Retina (tissue), 1 donor: ENCODE data around the gene MCTP1.

Experiments used
- DNase-seq: peaks from one replicate; pipeline ENCODE4 v3.0.0-alpha.2; 2016

MCTP1 gene

DNA sequence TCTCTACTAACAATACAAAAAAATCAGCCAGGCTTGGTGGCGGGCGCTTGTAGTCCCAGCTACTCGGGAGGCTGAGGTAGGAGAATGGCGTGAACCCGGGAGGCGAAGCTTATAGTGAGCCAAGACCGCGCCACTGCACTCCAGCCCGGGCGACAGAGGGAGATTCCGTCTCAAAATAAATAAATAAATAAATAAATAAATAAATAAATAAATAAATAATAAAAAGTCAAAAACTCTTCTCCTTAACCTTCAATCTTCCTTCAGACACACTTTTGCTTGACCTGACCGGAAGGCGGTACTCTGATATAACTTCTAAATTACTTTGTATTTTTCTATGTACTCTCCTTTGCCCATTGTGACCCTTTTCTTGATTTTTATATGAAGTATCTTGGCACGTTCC lies 364.3 kb downstream of the MCTP1 start:
- DNase-seq, result no peak

DNA sequence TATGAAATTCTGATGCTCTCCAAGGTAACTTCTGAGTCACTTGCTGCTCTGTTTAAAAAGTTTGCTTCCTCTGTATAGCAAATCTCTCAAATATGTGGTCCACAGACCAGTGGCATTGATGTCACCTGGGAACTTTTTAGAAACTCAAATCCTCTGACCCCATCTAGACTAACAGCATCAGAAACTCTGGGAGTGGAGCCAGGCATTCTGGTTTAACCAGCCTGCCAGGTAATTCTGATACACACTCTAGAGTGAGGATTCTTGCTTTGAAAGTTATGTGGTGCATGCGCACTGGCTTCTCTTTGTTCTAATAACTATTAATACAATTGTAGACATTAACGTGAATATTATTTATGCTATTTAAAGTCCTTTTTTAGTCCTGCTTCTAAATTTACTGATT lies 368.3 kb downstream of the MCTP1 start:
- no peak for DNase-seq

DNA sequence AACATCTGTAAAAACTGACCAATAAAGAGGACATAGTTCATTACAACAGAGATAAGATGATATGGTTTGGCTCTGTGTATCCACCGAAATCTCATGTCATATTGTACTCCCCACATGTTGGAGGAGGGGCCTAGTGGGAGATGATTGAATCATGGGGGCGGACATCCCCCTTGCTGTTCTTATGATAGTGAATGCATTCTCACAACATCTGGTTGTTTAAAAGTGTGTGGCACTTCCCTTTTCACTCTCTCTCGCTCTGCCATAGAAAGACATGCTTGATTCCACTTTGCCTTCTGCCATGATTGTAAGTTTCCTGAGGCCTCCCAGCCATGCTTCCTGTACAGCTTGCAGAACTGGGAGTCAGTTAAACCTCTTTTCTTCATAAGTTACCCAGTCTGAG lies 373.6 kb downstream of the MCTP1 start:
- no peak for DNase-seq

DNA sequence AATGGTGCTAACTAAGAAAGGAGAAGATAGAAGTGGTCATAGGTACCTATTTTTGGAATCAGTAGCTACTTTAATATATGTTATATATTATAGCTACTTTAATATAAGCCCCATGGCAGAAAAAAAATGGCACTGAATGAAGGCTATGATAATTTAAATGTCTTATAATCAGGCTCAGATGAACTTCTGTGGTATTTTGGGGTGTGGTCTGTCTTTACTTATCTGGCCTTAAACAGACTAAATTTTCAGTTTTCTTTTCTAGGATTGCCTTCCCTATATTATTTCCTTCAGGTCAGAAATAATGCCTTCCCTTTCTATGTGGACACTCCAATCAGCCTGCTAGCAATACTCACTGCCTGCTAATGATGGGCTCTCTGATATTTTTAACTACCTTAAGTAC lies 374.2 kb downstream of the MCTP1 start:
- DNase-seq, result no peak

DNA sequence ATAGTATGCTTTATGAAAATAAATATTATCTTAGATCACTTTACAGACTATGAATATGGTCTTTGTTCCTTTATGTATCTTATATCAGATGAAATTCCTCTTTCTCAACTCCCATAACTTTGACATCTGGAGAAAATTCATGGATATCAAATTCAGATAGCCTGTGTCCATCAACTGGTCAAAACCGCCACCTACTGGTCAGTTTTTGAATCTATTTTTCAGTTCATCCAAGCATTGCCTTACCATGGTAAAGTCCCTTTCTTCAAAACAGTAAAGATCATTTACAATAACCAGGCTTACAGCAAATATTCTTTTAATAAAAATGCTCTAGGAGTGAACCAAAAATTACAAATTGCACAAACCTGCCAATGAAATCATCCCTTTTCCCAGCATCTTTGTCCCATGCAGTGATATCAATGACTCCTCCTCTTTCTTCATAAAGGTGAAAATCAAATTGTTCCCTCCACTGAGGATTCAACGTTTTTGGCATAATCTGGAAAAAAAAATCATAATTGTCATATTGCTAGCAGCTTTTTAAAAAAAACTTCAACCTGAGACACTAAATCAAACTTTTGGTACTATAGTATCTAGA lies 375.9 kb downstream of the MCTP1 start:
- DNase-seq, result no peak

DNA sequence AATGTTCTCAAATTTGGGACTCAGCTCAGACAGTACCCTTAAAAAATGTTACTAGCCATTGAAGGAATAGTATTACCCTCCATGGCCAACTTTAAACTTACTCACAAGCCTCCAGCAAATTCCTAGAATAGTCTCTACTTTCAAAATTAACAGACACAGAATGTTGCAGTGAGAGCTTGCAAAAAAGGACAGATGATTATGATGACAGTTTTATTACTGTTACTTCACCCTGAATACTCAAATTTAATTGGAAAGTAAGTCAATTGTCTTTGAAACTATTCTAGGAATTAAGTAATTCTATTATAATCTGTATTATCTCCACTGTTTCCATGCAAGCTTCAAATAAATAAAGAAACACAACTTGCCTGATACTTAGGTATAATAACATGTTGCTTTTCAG lies 378.1 kb downstream of the MCTP1 start:
- no peak for DNase-seq

DNA sequence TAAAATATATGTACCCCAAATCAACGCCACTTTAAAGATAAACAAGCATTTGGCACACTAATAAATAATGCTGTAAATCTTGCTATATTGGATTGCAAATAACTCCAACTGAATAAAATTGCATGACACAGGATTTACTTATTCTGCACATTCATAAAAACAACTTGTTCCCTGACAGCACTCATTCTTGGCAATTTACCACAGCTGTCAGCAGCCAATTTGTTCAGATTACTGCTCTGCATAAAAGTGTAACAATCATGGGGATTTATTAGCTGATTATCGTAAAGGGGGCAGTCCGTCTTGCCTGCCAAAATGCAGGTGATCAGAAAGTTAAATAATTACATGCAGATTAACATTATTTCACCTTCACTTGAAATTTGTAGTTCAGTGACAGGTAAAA lies 381.2 kb downstream of the MCTP1 start:
- DNase-seq, result no peak

DNA sequence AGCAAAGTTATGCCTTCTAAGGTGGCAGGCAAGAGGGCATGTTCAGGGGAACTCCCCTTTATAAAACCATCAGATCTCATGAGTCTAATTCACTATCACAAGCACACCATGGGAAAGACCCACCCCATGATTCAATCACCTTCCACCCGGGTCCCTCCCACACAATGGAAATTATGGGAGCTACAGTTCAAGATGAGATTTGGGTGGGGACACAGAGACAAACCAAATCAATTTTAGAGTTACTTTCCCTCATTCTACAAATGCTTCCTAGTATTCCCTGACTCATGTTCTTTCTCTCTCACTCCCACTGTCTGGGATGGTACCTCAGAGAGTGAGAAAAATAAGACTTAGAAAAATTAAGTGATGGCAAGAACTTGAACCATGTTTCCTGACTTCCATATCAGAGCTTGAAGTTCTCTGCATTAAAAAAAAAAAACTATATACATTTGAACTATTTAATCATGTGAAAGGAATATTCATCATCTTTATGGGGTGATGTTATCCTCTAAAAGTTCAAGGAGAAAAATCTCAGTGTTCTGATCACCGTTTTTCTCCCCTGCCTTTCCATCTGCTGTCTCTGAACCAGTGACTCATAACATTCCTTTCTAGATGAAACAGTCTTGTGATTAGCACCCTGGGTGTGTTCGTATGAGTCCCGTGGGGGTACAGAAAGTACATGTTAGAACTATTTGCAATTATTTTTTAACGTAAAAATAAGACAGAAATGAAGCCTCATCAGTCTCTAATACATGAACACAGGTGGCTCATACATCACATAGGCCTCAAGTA lies 383.5 kb downstream of the MCTP1 start:
- DNase-seq, result no peak

DNA sequence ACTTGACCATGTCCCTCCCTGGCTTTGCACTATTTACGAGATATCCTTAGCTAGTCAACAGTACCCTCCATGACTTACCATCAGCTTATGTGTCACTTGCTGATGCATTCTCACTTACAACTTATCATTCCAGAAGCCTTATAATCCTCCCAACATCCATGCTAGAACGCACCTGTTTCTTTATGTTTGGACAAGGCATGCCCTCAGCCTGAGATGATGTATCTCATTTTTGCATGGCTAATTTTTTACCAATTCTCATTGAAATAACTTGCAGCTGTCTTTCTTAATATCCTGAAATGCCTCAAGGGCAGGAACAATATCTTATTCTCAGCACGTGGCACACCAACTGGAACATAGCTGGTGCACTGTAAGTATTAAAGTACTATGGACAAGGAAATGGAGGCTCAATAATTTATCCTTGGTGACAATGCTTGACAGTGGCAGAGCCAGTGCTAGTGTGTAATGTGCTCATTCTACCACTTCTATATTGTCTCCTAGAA lies 384.8 kb downstream of the MCTP1 start:
- DNase-seq, result no peak

DNA sequence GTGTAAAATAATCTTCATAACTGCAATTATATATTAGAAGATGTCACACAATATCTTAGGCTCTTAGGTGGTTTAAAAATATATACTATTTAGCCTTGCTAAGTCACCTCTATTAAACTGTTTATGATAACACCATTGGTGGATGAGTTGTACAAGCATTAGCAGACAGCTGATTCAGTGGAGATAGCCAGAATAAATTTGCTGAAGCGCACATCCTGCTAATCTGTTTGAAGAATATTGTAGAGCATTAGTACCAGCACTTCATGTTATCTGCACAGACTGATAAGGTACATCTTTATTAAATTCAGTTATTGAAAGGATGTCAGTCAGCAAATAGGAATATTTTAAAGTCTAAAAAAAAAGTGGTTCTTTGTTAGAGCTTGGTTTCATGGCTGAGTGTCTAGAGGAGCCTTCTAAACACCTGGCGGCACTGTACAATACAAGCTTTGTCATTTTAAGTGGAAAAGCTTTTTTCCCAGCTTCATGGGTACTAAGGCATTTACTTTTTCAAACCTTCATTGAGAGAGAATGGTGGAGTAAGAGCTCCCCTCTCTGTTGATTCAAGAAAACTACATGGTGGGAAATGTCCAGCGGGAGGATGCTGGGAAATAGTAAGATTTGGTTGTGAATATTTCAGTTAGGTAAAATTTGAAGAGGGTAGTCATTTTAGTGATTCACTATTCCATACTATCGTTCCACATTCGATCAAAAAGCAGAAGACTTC lies 391.3 kb downstream of the MCTP1 start:
- DNase-seq, result peak; percentile 43

DNA sequence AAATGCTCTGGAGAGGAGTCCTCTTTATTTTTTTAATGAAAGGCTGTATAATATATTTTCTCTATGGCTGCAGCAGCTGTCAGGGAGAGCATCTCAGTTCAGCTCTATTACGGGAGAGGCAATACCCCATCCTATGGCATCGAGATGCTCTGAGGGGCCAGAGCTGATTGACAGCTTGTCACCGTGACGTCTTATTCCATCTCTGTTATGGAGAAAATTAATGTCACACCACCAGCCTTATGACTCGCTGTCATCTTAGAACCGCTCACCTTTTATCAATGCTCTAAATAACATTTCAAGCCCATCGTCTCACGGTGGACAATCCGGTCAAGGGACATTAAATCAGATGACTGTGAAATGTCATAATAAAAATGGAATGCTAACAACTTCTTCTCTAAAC lies 392.9 kb downstream of the MCTP1 start:
- peak; percentile 24 for DNase-seq

DNA sequence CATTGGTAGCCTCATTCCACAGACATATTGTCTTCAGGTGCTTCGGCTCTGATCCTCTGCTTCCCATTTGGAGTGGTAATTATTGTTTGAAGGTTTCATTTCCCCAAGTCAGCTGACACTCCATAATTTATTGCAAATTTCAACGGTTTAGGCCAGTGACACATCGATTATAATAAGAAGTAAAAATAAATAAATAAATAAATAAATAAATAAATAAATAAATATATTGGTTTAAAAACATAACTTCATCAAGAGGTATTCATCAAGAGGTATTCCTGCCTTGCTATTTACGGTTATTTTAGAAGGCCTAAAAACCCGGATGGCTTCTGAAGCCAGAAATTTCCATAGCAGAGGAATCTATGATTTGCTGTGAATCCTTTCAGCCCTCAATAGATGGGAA lies 393.3 kb downstream of the MCTP1 start:
- no peak for DNase-seq

DNA sequence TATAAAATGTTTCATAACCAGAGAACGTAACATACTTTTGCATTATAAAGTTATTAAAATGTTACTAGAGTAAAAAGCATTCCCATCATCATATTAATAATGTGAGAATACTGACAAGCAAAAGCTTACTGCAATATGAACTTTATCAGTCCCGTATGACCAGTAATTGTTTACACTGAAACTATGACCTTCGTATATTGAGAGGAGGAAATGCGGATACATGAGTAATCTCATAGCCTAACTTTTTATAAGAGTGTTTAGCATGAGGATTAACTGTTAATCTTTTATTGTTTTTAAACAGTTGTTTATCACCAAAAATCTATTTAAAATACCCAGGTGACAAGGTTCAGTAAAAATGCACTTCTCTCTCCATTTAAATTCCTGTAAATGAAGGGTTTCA lies 394.0 kb downstream of the MCTP1 start:
- no peak for DNase-seq

DNA sequence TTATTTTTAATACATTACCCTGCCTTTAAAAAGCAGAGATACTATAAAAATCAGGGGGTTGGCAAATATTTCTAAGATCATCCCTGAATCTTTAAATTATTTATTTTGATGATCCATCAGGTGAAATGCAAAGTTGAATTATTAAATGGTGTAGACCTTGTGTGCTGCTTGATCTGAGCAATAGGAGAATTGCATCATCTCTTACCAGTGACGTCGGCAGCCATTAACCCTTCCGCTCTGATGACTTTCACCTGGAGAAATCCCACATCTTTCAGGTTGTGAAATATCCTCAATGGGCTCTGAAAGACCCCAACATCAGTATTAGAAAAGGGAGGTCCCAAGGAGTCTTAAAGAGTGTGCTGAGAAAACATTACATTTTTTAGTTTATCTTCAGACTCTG lies 396.2 kb downstream of the MCTP1 start:
- no peak for DNase-seq

DNA sequence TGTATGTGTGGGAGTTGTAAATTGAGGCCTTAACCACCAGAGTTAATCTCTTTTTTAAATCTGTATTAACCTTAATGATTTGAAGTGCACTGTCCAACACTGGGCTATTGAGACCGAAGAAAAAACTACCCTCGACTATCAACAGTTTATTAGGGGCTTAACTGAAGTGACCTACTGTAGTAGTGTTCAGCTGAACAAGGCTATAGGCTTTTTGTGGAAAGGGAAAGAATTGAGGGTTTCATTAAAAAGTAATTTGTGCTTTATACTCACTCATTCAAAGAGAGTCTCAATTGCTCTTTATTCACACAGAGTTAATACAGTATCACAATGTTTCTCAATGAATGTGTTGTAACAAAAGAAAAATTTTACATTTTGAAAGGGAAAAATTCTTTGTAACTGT lies 399.0 kb downstream of the MCTP1 start:
- DNase-seq, result no peak

DNA sequence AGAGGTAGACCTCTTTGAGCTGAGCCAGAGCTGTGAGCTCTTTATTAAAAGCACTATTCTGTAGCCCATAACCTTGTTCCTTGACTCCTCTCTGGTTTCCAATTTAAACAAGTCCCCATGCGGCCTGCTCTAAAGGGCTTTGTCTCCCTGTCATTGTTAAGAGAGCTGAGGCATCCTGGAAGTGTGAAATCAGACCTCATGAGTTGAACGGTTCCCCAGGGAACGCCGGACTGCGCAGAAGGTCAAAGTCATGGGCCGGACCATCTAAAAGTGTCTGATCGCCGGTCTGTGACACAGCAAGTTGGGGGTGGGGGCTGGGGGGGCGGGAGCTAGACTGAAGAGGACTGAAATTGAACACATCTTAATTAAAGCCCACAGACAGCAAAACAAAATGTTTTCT lies 400.6 kb downstream of the MCTP1 start:
- DNase-seq, result peak; percentile 67

DNA sequence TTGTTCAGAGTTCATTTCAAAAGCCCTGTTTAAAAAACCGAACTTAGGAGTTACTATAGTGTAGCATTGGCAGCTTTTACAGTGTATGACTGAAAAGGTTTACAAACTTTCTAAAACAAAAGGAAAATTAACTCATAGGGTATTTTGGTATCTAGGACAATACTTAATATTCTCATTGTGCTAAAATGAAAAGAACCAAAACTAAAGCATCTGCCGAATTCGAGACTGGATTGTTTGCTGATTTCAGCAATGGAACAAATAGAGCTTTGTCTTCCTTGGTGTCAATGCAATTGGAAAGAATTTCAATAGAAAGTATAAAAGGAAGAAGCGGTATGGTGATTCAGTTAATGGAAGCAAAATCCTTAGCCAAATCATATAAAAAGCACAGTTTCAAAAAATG lies 412.4 kb downstream of the MCTP1 start:
- no peak for DNase-seq

DNA sequence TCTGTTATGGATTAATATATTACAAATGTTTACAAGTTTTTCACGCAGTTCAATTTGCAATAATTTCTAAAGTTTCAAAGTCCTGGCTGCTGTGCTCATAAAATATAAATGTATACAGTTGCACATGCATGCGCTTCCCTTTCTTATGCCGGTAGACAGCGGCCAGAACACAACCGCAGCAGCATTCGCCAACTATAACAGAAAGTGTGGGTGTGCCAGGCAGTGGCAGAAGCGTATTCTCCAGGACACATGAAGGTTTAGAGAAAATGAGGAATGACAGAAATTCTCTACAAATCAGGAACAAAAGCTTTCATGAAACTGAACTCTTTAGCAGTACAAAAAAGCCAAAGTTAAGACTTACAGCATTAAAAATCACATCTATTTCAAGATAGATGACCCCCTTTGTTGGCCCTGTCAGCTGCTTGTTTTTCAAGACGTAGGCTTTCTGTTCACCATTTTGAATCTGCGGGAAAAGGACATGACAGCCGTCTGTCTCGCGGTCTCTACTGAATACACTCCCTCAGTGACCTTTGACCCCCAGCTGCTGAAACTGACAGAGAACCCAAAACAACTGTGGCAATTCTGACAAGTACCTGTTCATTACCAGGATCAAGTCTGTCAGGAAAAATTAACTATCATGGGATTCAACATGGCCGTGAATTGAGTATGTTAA lies 414.2 kb downstream of the MCTP1 start:
- peak; percentile 61 for DNase-seq

DNA sequence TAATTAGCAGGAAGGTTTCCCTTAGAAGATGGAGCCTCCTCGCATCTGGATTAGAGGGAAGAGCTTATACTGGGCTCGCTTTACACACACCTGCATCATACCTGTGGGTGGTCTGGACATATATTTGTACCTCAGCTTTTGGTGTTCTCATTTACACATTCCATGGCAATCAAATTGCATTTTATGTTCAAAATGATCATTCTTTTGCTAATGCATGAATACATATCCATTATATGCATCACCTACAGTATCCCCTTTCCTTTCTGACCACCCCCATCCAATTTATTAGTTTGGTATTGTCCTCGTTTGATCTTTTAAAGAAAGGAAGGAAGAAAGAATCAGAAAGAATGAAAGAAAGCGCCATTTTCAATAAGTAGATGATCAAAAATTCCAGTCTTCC lies 415.0 kb downstream of the MCTP1 start:
- DNase-seq, result no peak

DNA sequence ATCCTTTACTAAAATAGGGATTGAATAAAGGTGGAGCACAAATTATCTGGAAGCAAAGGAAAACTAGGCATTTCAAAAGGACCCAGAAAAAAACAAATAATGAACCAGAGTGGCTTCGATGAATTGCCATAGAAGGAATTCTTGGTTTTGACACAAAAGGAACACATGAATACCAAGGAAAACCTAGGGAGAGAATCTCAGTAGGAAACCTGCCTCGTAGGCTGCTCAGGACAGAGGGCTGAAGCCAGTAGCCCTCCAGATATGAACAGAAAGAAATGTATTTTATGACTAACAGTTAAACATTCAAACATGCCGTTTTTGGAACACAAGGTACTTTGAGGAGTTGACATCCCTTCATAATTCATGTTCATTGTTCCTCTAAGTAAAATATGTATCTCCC lies 420.9 kb downstream of the MCTP1 start:
- no peak for DNase-seq

DNA sequence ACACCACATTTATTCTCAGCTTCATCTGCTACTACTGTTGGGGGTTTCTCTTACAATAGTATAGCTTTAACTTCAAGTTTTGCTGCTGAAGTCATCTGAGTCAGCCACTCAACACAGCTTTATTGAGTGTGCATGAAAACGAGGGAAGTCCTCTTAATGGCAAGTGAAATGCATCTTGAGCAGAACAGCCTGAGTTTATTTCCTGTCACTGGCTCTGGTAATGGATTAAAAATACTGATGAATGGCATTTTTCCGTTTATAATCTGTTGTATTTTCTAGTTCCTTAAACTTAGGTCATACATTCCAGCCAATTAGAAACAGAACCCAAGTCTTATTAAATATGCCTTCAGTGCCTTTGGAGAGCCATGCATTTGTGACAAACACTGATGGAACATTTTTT lies 427.8 kb downstream of the MCTP1 start:
- no peak for DNase-seq

DNA sequence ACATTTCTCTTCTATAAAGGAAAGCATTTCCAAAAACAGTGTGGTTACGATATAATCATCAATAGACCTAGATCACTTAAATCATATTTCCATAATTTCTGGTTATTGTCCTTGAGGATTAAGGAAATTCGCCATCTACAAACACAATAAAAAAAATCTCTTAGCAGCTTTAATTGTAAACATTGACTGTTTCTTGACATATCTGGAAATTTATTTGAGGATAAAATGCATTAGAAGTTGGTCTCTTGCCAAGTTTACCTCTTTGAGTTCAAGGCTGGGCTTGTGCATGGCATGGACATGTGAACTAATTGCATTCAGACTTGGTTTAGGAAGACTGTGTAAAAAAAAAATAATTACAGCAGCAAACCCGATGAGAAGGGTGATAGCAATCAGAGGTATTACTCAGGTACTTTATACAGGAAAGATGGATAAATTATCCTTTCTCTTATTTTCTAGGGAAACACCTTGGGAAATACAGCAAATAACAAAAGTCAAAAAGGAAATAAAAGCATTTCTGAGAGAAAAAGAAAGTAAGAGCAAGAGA lies 428.6 kb downstream of the MCTP1 start:
- DNase-seq, result no peak

DNA sequence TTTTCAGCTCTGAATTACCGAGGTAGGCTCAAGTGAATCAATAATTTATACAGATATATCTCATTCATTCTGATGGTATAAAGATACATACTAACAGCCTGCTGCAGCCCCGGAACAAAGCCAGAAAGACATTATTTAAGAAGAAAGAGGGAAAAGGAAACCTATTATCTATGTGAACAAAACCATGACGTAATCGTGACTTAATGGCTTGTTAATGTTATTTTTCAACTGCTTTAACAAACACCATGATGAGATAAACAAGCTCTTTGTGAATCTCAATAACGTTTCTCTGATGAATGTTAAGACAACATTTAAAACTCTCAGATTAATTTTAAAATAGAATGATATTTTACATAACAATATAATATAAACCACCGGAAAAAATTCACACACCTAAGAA lies 429.4 kb downstream of the MCTP1 start:
- no peak for DNase-seq
